Astrocyte of the cerebellum (primary cell): ENCODE results near the gene TRIM61.
"Not testable (repeated sequence)": the region's sequence is repeated elsewhere in the genome, so short reads cannot be mapped to it uniquely, and the experiment has no call there.

ENCODE experiments used
- DNase-seq: peaks from one replicate; pipeline ENCODE4 v3.0.0-alpha.2; 2011; ENCODE audit warnings: low read depth
- H3K4me3 ChIP-seq: 2 replicates; pipeline ENCODE4 v1.5.1; 2011; ENCODE audit warnings: mild to moderate bottlenecking, low read depth, low read length, moderate library complexity
- CTCF ChIP-seq: IDR thresholded peaks from 2 replicates; pipeline ENCODE4 v1.5.1; 2012; ENCODE audit warnings: low read length, low read depth, moderate library complexity, mild to moderate bottlenecking; ENCODE audit errors: missing control alignments
- in situ Hi-C: cut with HindIII; loops from 2 replicates; pipeline ENCODE4 v1.10.0; 2017; ENCODE audit warnings: low sequenced_read_pairs

The TRIM61 gene

GRCh38 chr4:164956766-164957643 lies 20.5 kb downstream of the TRIM61 start:
- no peak for TF ChIP-seq CTCF

GRCh38 chr4:164955107-164955805 lies 22.2 kb downstream of the TRIM61 start:
- no peak for TF ChIP-seq CTCF
- no peak overlapping the region for H3K4me3 ChIP-seq
- in situ Hi-C loops, result no loop called here
- DNase-seq, result no peak

More at GRCh38 chr4:164956766-164957643, 20.5 kb downstream of the TRIM61 start:
- DNase-seq, result no peak
- H3K4me3 ChIP-seq, result peak overlapping the region; percentile 59
- in situ Hi-C loops, result no loop called here

GRCh38 chr4:164952551-164952950 lies 24.9 kb downstream of the TRIM61 start:
- in situ Hi-C loops, result no loop called here
- no peak for TF ChIP-seq CTCF

GRCh38 chr4:164949448-164950143 lies 27.9 kb downstream of the TRIM61 start:
- in situ Hi-C loops, result no loop called here
- DNase-seq, result no peak
- H3K4me3 ChIP-seq, result no peak overlapping the region
- peak; percentile 7 for TF ChIP-seq CTCF

More at GRCh38 chr4:164952551-164952950, 24.9 kb downstream of the TRIM61 start:
- DNase-seq, result no peak
- H3K4me3 ChIP-seq, result no peak overlapping the region

GRCh38 chr4:164948975-164949374 lies 28.5 kb downstream of the TRIM61 start:
- no peak for TF ChIP-seq CTCF
- no peak overlapping the region for H3K4me3 ChIP-seq
- in situ Hi-C loops, result no loop called here
- no peak for DNase-seq

- DNase-seq, H3K4me3 ChIP-seq, in situ Hi-C loops: not testable (repeated sequence)
These were observed 29.5 kb downstream of the TRIM61 start for GRCh38 chr4:164948006-164948405.
